ENCODE data around the gene TMEM175.

GRCh38 chr4:1000686-1001260, 68.5 kb downstream of the TMEM175 start:
- TF ChIP-seq ZNF567 (CRISPR knock-in tag; IDR thresholded peaks at IDR 0.05; ENCODE audit: borderline replicate concordance) = no peak
- TF ChIP-seq ZNF274 (CRISPR knock-in tag; IDR thresholded peaks at IDR 0.05) = no peak
- no peak for TF ChIP-seq ZBTB39 (CRISPR knock-in tag; IDR thresholded peaks at IDR 0.05)
- no peak for TF ChIP-seq ZNF549 (CRISPR knock-in tag; IDR thresholded peaks at IDR 0.05)
- TF ChIP-seq YY1 (IDR thresholded peaks at IDR 0.05; ENCODE audit: insufficient read depth, insufficient replicate concordance, low read depth, low read length) = no peak
- TF ChIP-seq HNRNPK (IDR thresholded peaks at IDR 0.05; ENCODE audit: low read depth, low read length, poor library complexity, severe bottlenecking) = no peak
- no peak for TF ChIP-seq SMARCC2 (IDR thresholded peaks at IDR 0.05)
- TF ChIP-seq WIZ (CRISPR knock-in tag; IDR thresholded peaks at IDR 0.05) = no peak
- TF ChIP-seq EZH2 (conservative IDR thresholded peaks at IDR 0.05; ENCODE audit: low read depth, low read length) = no peak
- TF ChIP-seq DPF2 (CRISPR knock-in tag; IDR thresholded peaks at IDR 0.05; ENCODE audit: borderline replicate concordance, low read depth) = no peak
- no peak for TF ChIP-seq ZBTB49 (CRISPR knock-in tag; IDR thresholded peaks at IDR 0.05; ENCODE audit: borderline replicate concordance)
- TF ChIP-seq U2AF2 (IDR thresholded peaks at IDR 0.05; ENCODE audit: low read depth, low read length) = no peak
- TF ChIP-seq ZNF605 (CRISPR knock-in tag; IDR thresholded peaks at IDR 0.05) = no peak

Data from HepG2 (cell line).